GM18526 (cell line): Measurements from ENCODE around the gene UBA6.

Experiments used
- POLR2A ChIP-seq: IDR thresholded peaks from 3 replicates; pipeline ENCODE4 v1.6.1; 2011; ENCODE audit not compliant: insufficient read length; ENCODE audit errors: extremely low read depth

UBA6 gene

DNA sequence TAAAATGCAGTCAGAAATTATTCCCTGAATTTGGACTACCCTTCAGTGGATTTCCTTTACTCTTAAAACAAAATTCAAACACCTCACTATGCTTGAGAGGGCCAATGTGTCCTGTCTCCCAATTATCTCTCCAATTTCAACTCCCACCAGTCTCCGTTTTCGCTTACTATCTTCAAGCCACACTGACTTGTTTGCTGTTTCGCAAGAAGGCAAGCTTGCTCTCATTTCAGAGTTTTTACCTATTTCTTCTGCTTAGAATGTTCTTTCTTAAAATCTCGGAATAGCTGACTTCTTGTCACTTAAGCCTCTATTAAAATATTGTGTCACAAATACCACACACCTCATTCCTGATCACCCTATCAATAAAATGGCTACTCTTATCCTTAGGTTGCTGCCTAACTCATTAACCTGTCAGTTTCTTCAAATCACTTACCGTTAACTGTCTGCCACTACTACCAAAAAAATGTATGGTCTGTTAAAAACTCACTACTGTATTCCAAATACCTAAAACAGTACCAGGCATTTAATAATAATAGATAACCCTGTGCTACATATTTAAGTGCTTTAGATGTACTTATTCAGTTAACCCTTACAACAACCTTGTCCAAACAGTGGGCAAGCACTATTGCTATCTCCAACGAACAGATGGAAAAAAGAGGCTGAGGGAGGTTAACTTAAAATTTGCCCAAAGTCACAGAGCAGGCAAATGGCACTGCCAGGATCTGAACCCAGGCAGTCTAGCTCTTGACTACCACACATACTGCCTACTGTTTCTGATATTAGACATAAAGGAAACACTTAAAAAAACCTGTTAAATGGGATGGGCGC lies 2.9 kb downstream of the UBA6 start:
- no peak for TF ChIP-seq POLR2A

DNA sequence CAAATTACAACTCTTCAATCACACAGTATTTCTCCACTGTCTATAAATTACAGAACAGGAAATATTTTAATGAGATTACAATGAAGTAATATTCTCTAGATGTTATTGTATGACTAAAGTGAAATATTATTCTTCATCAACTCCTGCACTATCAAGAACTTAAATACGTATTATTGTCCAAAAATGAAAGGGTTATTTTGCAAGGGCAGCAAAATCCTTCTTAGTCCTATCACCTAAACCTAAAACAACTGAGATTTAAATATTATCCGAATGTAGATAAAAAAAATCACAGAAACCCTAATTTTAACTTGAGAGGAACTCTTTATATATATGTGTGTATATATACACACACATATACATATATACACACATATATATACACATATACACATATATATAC lies 4.9 kb downstream of the UBA6 start:
- no peak for TF ChIP-seq POLR2A

DNA sequence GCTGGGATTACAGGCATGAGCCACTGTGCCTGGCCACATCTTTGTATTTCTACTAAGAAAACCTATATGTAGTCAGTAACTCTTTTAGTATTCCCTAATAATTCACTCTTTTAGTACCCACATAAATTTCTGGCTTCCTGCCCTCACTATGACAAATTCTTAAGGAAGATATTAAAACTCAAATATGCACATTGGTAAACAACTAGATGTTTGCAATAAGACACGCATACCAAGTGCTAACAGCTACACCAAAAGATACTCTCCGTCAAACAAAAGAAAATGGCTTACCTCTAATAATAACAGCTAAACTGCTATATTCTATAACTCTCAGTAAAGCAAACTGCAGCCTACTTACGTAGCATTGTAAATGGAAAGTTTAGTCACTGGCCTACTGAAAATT lies 6.3 kb downstream of the UBA6 start:
- TF ChIP-seq POLR2A: no peak

DNA sequence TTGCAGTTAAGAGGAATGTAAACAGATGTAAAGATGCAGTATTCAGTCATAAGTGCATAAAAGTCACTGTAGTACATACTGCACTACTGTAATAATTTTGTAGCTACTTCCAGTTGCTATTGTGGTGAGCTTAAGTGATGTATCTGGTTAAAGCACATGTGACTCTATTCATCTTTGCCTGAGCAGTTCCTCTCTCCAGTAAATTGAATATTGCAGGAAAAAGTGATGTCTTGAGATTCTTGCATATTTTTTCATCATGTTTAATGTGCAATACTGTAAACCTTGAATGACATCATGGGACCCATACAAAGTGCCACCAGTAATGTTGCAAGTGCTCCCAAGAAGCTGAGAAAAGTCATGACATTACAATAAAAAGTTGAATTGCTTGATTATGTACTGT lies 9.6 kb downstream of the UBA6 start:
- TF ChIP-seq POLR2A: no peak

DNA sequence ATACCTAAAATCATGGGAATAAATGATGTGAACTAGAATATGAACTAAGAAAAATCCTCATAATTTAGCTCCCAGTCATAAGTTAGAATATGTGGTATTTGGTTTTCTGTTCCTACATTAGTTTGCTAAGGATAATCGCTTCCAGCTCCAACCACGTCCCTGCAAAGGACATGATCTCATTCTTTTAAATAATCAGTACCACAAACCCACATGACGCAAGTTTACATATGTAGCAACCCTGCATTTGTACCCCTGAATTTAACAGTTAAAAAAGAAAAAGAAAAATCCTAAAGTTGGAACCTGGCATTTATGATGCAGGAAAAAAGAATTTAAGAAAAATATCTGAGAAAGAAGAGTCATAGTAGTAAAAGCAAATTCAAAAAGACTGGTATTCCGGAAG lies 13.3 kb downstream of the UBA6 start:
- no peak for TF ChIP-seq POLR2A

DNA sequence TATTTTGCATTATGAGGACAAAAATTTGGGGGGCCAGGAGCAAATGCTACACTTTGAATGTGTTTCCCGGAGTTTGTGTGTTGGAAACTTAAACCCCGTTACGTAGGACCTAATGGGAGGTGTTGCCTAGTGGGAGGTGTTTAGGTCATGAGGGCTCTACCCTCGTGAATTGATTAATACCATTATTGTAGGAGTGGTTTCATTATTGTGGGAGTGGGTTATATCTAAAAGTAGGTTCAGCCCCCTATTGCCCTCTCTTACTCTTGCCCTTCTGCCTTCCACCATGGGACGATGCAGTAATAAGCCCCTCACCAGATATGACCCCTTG lies 15.5 kb downstream of the UBA6 start:
- no peak for TF ChIP-seq POLR2A

DNA sequence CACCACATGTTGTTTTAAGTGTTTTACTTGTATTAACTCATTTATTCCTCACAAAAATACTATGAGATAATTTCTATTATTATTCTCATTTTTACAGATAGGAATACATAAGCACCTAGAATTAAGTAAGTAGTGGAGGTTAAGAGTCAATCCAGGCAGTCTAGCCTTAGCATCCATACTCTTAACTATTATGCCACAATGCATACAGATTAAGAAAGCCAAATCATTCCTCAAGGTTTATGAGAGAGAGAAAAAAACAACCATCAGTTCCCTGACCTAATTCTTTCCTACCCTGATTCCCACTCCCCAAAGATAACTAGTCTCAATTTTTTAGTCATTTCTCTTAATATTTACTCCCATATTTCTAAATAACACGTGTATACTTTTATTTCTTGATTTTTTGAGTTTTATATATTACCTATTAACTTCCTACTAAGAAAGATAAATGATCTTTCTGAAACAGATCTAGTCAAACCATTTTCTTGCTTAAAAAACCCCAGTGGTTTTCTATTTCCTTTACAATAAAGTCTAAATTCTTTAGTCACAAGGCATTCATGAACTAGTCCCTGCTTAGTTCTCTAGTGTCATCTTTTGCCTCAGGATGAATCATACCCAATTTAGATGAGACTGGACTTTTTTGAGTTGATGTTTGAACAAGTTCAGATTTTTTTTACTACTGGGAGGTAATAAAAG lies 16.0 kb downstream of the UBA6 start:
- TF ChIP-seq POLR2A: no peak

DNA sequence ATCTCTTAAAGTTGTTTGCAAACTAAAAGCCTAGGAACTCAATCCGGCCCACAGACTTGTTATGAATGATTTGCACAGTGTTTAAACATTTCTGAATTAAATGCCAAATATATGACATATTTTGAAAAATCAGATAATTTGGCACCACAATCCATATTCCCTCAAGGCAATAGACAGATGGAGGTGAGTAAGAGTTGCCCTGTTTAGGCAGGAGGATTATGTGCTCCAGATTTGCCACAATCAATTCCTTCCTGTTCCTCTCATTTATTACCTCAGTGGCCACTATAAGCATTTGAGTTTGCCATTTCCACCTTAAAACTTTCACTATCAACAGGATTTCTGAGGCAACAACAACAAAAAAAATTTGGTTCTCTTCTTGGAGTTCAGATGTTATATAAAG lies 18.7 kb downstream of the UBA6 start:
- no peak for TF ChIP-seq POLR2A

DNA sequence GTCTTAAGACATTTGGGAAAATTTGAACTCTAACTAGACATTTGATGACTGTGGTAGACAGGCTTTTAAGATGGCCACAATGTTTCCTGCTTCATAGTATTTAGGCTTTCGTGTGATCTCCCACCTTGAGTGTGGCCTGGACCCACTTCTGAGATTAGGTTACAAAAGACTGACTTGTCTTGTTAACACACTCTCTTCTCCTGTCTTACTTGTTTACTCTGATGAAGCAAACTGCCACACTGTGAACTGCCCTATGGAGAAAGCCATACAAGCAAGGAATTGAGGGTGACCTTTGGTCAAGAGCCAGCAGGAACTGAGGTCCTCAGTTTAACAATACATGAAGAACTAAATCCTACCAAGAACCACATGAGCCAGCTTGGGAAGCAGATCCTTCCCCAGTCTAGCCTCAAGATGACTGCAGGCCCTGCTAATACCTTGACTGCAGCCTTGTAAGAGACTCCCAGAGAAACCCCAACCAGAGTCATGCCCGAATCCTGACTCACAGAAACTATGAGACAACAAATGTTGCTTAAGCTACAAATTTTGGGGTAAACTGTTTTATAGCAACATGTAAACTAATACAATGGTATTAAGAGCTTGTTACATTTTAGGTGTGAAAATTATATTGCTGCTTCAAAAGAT lies 20.3 kb downstream of the UBA6 start:
- no peak for TF ChIP-seq POLR2A

DNA sequence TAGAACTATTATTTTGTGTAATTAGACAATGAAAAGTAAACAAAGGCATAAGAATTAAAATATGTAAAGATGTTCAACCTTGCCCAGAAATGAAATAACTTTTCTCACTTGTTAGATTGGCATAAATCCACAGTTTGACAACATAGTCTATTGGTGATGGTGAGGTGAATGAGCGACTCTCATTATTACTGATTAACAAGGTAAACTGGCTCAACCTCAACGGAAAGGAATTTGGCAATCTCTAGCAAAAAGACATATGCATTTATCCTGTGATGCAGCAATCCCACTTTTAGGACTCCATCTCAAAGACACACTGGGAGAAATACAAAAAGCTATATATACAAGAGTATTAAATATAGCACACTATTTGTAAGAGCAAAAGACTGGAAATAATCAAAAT lies 22.3 kb downstream of the UBA6 start:
- no peak for TF ChIP-seq POLR2A

DNA sequence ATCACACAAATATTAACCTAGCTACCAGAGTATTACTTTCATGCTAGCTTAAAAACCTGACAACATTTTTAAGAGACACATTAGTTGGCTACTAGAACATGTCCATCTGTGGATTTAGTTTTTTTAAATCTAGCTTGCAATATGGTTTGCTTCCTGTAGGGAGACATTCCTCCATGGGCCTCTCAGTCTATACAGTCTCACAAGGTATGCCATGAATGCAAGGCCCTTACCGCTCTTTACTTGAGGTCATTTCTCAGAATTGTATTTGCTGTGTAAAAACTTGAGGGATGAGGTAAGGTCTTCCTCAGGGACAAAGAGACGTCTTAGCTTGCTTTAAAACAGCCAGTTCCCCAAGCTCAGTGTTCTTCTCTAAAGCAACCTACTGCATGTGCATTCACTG lies 26.9 kb downstream of the UBA6 start:
- no peak for TF ChIP-seq POLR2A

DNA sequence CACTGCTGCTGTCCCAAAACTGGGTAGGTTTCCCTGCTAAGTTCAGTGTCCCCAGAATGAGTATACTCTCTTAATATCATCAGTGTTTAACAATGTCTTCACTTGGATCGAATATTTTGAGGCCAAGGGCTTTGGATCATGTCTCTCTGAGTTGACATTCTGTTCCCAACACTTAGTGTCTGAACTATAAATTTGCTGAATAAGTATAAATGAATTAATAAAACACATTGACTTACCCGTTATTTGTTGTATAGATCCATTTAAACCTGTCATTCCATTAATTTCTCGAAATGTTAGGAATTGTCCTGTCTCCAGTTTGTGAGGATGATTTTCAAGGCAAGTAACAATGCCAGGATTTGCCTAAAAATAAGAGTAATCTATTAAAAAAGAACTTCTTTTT lies 32.6 kb downstream of the UBA6 start:
- no peak for TF ChIP-seq POLR2A

DNA sequence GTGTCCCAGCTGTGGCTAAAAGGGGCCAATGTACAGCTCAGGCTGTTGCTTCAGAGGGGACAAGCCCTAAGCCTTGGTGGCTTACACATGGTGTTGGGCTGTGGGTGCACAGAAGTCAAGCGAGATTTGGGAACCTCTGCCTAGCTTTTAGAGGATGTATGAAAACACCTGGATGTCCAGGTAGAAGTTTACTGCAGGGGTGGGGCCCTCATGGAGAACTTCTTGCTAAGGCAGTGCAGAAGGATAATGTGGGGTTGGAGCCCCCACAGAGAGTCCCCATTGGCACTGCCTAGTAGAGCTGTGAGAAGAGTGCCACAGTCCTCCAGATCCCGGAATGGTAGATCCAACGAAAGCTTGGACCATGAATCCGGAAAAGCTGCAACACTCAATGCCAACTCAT lies 40.5 kb downstream of the UBA6 start:
- no peak for TF ChIP-seq POLR2A

DNA sequence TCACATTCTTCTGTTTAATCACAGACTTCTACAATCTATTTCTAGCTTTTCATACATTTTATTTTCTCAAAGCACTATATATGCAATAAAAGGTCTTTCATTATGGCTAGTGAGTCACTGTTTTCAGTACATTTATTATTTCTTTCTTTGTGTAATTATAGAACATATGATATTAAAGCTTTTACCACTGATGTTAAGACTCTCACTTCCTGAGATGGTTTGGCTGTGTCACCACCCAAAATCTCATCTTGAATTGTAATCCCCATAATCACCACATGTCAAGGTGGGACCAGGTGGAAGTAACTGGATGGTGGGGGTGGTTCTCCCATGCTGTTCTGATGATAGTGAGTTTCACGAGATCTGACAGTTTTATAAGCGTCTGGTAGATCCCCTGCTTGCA lies 41.9 kb downstream of the UBA6 start:
- no peak for TF ChIP-seq POLR2A

DNA sequence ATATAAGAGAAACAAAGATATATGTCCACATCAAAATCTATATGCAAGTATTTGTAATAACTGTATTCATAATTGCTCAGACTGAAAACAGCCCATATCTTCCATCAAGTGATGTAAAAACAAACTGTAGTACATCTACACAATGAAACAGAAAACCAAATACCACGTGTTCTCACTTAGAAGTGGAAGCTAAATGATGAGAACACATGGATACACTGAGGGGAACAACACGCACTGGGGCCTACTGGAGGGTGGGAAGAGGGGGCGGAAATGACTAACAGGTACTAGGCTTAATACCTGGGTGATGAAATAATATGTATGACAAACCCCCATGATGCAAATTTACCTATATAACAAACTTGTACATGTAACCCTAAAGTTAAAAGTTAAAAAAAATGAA lies 42.7 kb downstream of the UBA6 start:
- TF ChIP-seq POLR2A: no peak

DNA sequence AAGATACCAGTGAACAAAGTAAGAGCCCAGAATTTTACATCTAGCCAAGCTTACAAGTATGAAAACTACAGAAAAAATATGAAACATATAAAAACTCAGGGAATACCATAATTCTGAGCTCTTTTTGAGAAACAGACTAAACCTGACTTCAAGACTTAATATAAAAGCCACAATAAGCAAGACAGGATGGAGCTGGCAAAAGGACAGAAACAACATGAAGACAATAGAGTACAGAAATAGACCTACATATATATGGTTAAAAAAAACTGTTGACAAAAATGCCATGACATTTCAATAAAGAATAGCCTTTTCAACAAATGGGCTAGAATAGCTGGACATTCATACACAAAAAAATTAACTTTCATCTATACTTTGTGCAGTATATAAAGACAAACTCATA lies 49.4 kb downstream of the UBA6 start:
- no peak for TF ChIP-seq POLR2A
